Body of pancreas (tissue), 4 donors: ENCODE results near the gene UPP1. TPM values are rescaled to one million over a fixed set of nuclear protein-coding genes. Genes with fewer than 3 reads are reported as not detected.

ENCODE experiments used
- ATAC-seq: fragments of 150-250 bp; one replicate; pipeline ENCODE4 v1.9.1; 2016
- DNase-seq, 4 donors: peaks; one replicate each; pipeline ENCODE4 v3.0.0-alpha.2; 2019
- H3K27ac ChIP-seq, 4 donors: fragments of 200-600 bp; sonication (generic); 1 replicate in 3 of 4; 2 replicates in 1 of 4; pipeline versions ENCODE4 v1.5.1 to v1.6.1; 2016 to 2019; ENCODE audit warnings: mild to moderate bottlenecking in 1 of 4, mixed read lengths in 1 of 4, moderate library complexity in 1 of 4
- H3K27me3 ChIP-seq, 2 donors: fragments of 200-600 bp; sonication (generic); one replicate each; pipeline ENCODE4 v1.6.0; 2016; ENCODE audit warnings: mild to moderate bottlenecking in 1 of 2
- H3K36me3 ChIP-seq, 2 donors: fragments of 200-600 bp; sonication (generic); replicated peaks in 1 of 2; 2 replicates each; pipeline ENCODE4 v1.5.1; 2016; ENCODE audit warnings: low read depth in 2 of 2; ENCODE audit not compliant: insufficient read depth in 1 of 2
- H3K4me1 ChIP-seq: fragments of 200-600 bp; sonication (generic); one replicate; pipeline ENCODE4 v1.6.0; 2016
- H3K4me3 ChIP-seq, 2 donors: fragments of 200-600 bp; sonication (generic); 1 replicate in 1 of 2; 2 replicates in 1 of 2; pipeline ENCODE4 v1.5.1; 2016 to 2019
- H3K9me3 ChIP-seq, 3 donors: fragments of 200-600 bp; sonication (generic); 1 replicate in 2 of 3; 2 replicates in 1 of 3; pipeline ENCODE4 v1.5.1; 2016
- POLR2A ChIP-seq, 3 donors: fragments of 450-650 bp; IDR thresholded peaks; one replicate each; pipeline ENCODE4 v1.6.1; 2016; ENCODE audit warnings: antibody characterized with exemption in 3 of 3, mild to moderate bottlenecking in 2 of 3
- WGBS, 2 donors: methylation state at CpG; one replicate each; pipeline ENCODE4 v1.1.5; 2017; 5-methylcytosine and 5-hydroxymethylcytosine counted together
- intact Hi-C: fragments of 100-400 bp; cut with DNase I; formaldehyde crosslinking; loops from one replicate; pipeline ENCODE4 v1.15.1; 2023
- total RNA-seq, 2 donors: library from RNA; depleted of rRNA; stranded (reverse); fragments of >200 nt; gene quantifications; one replicate each; pipeline ENCODE4 v1.1.0, GENCODE V29; 2016
- TF ChIP-seq, protein P1 (sequence below), 7 experiments: fragments of 450-650 bp in 4 of 7; fragments of 200-600 bp in 3 of 7; sonication (generic) in 3 of 7; IDR thresholded peaks; one replicate each; pipeline ENCODE4 v1.5.1; 2016 to 2019; ENCODE audit warnings: antibody characterized with exemption in 7 of 7

UPP1 gene
- total RNA-seq, 2 donors from 2014 or later, result 7.3 to 9.9 TPM

DNA sequence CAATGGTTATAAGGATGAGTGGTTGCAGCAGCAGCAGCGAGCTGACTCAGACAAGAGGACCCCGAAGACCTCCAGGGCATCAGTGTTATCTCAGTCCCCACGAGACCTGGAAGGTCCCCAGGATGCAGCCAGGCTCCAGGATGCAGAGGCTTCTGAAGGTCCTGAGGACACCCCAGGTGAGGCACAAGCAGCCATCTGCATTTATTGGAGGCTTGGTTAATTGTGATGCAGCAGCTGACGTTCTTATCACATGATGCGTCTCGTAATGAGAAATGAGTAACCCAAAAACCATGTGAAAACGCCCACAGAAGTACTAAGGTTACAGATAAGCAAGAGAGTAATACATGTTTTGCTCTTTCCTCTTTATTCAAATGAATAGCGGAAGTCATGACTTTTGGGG is 36.3 kb upstream of the UPP1 start:
- Histone ChIP-seq H3K36me3 (no peaks in the 10 kb centered on the region), H3K27me3 (no peaks in the 10 kb centered on the region), H3K4me1 (no peaks in the 10 kb centered on the region), H3K27ac (no peak overlapping the region), H3K4me3 (no peak overlapping the region), H3K9me3 (no peaks in the 10 kb centered on the region)
- ATAC-seq (no peak), DNase-seq (no peak)
- 61 to 73% methylated on average over 8 of the region's 8 CpGs for WGBS, 2 donors
- TF ChIP-seq, protein P1, sequence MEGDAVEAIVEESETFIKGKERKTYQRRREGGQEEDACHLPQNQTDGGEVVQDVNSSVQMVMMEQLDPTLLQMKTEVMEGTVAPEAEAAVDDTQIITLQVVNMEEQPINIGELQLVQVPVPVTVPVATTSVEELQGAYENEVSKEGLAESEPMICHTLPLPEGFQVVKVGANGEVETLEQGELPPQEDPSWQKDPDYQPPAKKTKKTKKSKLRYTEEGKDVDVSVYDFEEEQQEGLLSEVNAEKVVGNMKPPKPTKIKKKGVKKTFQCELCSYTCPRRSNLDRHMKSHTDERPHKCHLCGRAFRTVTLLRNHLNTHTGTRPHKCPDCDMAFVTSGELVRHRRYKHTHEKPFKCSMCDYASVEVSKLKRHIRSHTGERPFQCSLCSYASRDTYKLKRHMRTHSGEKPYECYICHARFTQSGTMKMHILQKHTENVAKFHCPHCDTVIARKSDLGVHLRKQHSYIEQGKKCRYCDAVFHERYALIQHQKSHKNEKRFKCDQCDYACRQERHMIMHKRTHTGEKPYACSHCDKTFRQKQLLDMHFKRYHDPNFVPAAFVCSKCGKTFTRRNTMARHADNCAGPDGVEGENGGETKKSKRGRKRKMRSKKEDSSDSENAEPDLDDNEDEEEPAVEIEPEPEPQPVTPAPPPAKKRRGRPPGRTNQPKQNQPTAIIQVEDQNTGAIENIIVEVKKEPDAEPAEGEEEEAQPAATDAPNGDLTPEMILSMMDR (IDR thresholded peaks at IDR 0.05), result no peak
- no peak for TF ChIP-seq POLR2A (IDR thresholded peaks at IDR 0.05)
- intact Hi-C loops, result no loop called here

DNA sequence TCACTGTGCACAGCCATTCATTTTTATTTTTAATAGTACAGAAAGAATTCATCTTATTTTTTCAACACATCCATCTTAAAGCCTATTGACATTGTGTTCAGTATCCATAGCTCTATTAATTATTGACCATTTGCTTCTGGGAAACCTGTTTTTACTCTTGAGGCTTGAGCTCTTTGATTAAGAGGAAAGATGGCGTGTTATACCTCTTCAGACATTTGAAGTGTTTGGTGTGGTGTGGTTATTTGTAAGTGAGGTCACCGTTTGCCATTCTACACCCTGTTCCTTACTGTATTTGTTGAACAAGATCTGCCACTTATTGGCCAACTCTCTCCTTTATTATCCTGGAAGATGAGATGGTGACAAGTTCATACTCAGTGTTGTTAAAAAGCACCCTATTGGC is 35.3 kb upstream of the UPP1 start:
- WGBS, 2 donors, result 69 to 74% methylated on average over 2 of the region's 2 CpGs
- ATAC-seq, result no peak
- no peak overlapping the region for H3K27ac ChIP-seq
- no peaks in the 10 kb centered on the region for H3K36me3 ChIP-seq
- no peaks in the 10 kb centered on the region for H3K27me3 ChIP-seq
- TF ChIP-seq, protein P1 (IDR thresholded peaks at IDR 0.05), result no peak
- no peak for TF ChIP-seq POLR2A (IDR thresholded peaks at IDR 0.05)
- no peak overlapping the region for H3K4me3 ChIP-seq
- DNase-seq, result no peak
- intact Hi-C loops, result no loop called here
- H3K4me1 ChIP-seq, result no peaks in the 10 kb centered on the region
- no peaks in the 10 kb centered on the region for H3K9me3 ChIP-seq

DNA sequence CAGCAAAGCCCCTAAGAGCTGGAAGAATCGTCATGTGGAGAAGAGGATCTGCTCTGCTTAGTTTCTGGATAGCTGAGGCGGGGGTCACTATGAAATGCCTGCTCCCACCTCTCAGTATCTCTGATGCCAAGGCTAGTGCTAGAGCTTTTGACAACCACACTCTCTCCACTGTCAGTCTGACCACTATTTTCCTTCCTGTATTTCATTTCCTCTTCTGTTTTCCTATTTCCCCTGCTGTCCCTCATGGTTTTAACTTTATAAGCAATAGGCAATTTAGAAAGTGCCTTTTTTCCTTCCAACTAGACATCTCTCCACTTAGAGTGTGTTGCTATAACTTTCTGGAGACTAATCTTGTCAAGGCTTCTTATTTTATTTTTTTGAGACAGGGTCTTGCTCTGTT is 30.1 kb upstream of the UPP1 start:
- ATAC-seq, result no peak

DNA sequence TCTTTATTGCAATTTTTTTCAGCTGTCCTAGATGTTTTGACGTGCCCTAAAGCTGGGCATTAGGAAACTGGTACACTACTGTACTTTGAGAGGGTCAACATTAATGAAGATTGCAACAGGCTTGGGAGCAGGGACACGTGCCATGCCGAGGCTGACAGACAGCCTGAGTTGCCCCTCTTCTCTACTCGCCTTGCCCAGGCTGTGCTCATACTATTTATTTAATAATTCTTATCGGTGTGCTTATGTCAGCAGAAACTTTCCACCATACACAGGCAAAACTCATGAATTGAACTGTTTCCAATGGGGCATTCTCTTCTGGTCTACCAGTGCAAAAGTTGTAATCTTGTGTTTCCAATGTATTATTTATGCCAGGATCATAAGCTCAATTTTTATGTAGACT is 29.4 kb upstream of the UPP1 start:
- Histone ChIP-seq H3K4me3 (no peak overlapping the region), H3K36me3 (no peaks in the 10 kb centered on the region), H3K27ac (no peak overlapping the region), H3K9me3 (no peaks in the 10 kb centered on the region), H3K4me1 (no peaks in the 10 kb centered on the region), H3K27me3 (no peaks in the 10 kb centered on the region)
- DNase-seq, result peak in 2 of 4 donors; percentile 50 to 59
- peak; percentile 55 for ATAC-seq
- intact Hi-C loops, result no loop called here
- TF ChIP-seq POLR2A (IDR thresholded peaks at IDR 0.05), result no peak
- TF ChIP-seq, protein P1 (IDR thresholded peaks at IDR 0.05), result no peak
- WGBS, 2 donors, result 52% methylated on average over 5 of the region's 5 CpGs

More for the DNA sequence above, 30.1 kb upstream of the UPP1 start:
- Histone ChIP-seq H3K4me1 (no peaks in the 10 kb centered on the region), H3K27ac (no peak overlapping the region), H3K36me3 (no peaks in the 10 kb centered on the region), H3K27me3 (no peaks in the 10 kb centered on the region), H3K9me3 (no peaks in the 10 kb centered on the region), H3K4me3 (no peak overlapping the region)
- TF ChIP-seq POLR2A (IDR thresholded peaks at IDR 0.05), result no peak
- TF ChIP-seq, protein P1 (IDR thresholded peaks at IDR 0.05), result no peak
- intact Hi-C loops, result no loop called here
- WGBS, 2 donors, result 86 to 93% methylated on average over 2 of the region's 2 CpGs
- DNase-seq, result no peak

DNA sequence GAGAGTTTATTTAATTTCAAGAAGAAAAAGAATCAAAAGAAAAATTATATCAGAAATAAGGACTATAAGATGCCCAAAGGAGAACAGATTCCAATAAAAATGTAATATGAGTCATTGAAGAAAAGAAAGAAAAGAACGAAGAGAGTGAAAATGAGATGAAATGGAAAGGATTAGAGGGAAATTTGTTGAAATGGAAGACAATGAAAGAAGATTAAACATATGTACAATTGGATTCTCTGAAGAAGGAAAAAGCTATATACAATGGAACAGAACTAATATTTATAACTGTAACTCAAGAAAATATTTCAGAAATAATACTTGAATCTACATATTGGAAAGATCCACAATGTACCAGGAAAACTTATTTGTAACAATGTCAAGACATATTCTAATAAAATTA is 25.1 kb upstream of the UPP1 start:
- H3K27me3 ChIP-seq, result no peaks in the 10 kb centered on the region
- 74 to 82% methylated on average over 1 of the region's 1 CpG for WGBS, 2 donors
- no peak for TF ChIP-seq POLR2A (IDR thresholded peaks at IDR 0.05)
- TF ChIP-seq, protein P1 (IDR thresholded peaks at IDR 0.05), result no peak
- intact Hi-C loops, result no loop called here
- DNase-seq (no peak), ATAC-seq (no peak)
- no peaks in the 10 kb centered on the region for H3K36me3 ChIP-seq
- H3K4me1 ChIP-seq, result no peaks in the 10 kb centered on the region
- H3K4me3 ChIP-seq, result no peak overlapping the region
- H3K27ac ChIP-seq, result no peak overlapping the region
- no peaks in the 10 kb centered on the region for H3K9me3 ChIP-seq
